ENCODE data around the gene INPP5D.
"Not testable (repeated sequence)": the region's sequence is repeated elsewhere in the genome, so short reads cannot be mapped to it uniquely, and the experiment has no call there.

INPP5D gene

GRCh38 chr2:233117351-233117750, 57.2 kb downstream of the INPP5D start:
- Histone ChIP-seq H3K36me3 (ENCODE audit: control insufficient read depth, insufficient read depth, low read length, severe bottlenecking) (no peaks in the 10 kb centered on the region), H3K9ac (ENCODE audit: low read length) (no peak overlapping the region), H3K4me3 (ENCODE audit: low read length) (no peak overlapping the region), H3K9me3 (ENCODE audit: control insufficient read depth, low read length) (no peaks in the 10 kb centered on the region), H3K27me3 (replicated peaks; ENCODE audit: control insufficient read depth, insufficient read depth, low read length) (peaks cover 27% of the 10 kb centered on the region), H3K4me1 (ENCODE audit: control insufficient read depth, insufficient read depth, low read length) (no peaks in the 10 kb centered on the region)
- DNase-seq (ENCODE audit: low read depth): no peak

- no peaks in the 10 kb centered on the region for H3K4me1 ChIP-seq (ENCODE audit: control insufficient read depth, insufficient read depth, low read length)
- H3K36me3 ChIP-seq (ENCODE audit: control insufficient read depth, insufficient read depth, low read length, severe bottlenecking): no peaks in the 10 kb centered on the region
- peaks cover 27% of the 10 kb centered on the region for H3K27me3 ChIP-seq (replicated peaks; ENCODE audit: control insufficient read depth, insufficient read depth, low read length)
- H3K4me3 ChIP-seq (ENCODE audit: low read length): no peak overlapping the region
- DNase-seq (ENCODE audit: low read depth): no peak
- H3K9me3 ChIP-seq (ENCODE audit: control insufficient read depth, low read length): no peaks in the 10 kb centered on the region
- no peak overlapping the region for H3K9ac ChIP-seq (ENCODE audit: low read length)
Measured at GRCh38 chr2:233117811-233118647, 57.9 kb downstream of the INPP5D start.

- no peaks in the 10 kb centered on the region for H3K9me3 ChIP-seq (ENCODE audit: control insufficient read depth, low read length)
- no peaks in the 10 kb centered on the region for H3K36me3 ChIP-seq (ENCODE audit: control insufficient read depth, insufficient read depth, low read length, severe bottlenecking)
- no peak for DNase-seq (ENCODE audit: low read depth)
- peaks cover 27% of the 10 kb centered on the region for H3K27me3 ChIP-seq (replicated peaks; ENCODE audit: control insufficient read depth, insufficient read depth, low read length)
- H3K4me3 ChIP-seq (ENCODE audit: low read length): no peak overlapping the region
- no peaks in the 10 kb centered on the region for H3K4me1 ChIP-seq (ENCODE audit: control insufficient read depth, insufficient read depth, low read length)
- no peak overlapping the region for H3K9ac ChIP-seq (ENCODE audit: low read length)
Measured at GRCh38 chr2:233118648-233119000, 58.5 kb downstream of the INPP5D start.

- Histone ChIP-seq H3K4me1 (ENCODE audit: control insufficient read depth, insufficient read depth, low read length) (no peaks in the 10 kb centered on the region), H3K9ac (ENCODE audit: low read length) (no peak overlapping the region), H3K27me3 (replicated peaks; ENCODE audit: control insufficient read depth, insufficient read depth, low read length) (peaks cover 27% of the 10 kb centered on the region), H3K9me3 (ENCODE audit: control insufficient read depth, low read length) (no peaks in the 10 kb centered on the region), H3K4me3 (ENCODE audit: low read length) (no peak overlapping the region), H3K36me3 (ENCODE audit: control insufficient read depth, insufficient read depth, low read length, severe bottlenecking) (no peaks in the 10 kb centered on the region)
- DNase-seq (ENCODE audit: low read depth): peak; percentile 13
Measured at GRCh38 chr2:233119123-233119522, 59.0 kb downstream of the INPP5D start.

GRCh38 chr2:233119806-233120205, 59.7 kb downstream of the INPP5D start:
- Histone ChIP-seq H3K4me1 (ENCODE audit: control insufficient read depth, insufficient read depth, low read length) (no peaks in the 10 kb centered on the region), H3K4me3 (ENCODE audit: low read length) (no peak overlapping the region), H3K27me3 (replicated peaks; ENCODE audit: control insufficient read depth, insufficient read depth, low read length) (peaks cover 24% of the 10 kb centered on the region), H3K36me3 (ENCODE audit: control insufficient read depth, insufficient read depth, low read length, severe bottlenecking) (no peaks in the 10 kb centered on the region), H3K9ac (ENCODE audit: low read length) (no peak overlapping the region), H3K9me3 (ENCODE audit: control insufficient read depth, low read length) (no peaks in the 10 kb centered on the region)
- no peak for DNase-seq (ENCODE audit: low read depth)

- no peaks in the 10 kb centered on the region for H3K36me3 ChIP-seq (ENCODE audit: control insufficient read depth, insufficient read depth, low read length, severe bottlenecking)
- H3K9me3 ChIP-seq (ENCODE audit: control insufficient read depth, low read length): no peaks in the 10 kb centered on the region
- DNase-seq (ENCODE audit: low read depth): no peak
- no peak overlapping the region for H3K4me3 ChIP-seq (ENCODE audit: low read length)
- no peaks in the 10 kb centered on the region for H3K4me1 ChIP-seq (ENCODE audit: control insufficient read depth, insufficient read depth, low read length)
- peaks cover 27% of the 10 kb centered on the region for H3K27me3 ChIP-seq (replicated peaks; ENCODE audit: control insufficient read depth, insufficient read depth, low read length)
- H3K9ac ChIP-seq (ENCODE audit: low read length): no peak overlapping the region
Measured at GRCh38 chr2:233120459-233120858, 60.3 kb downstream of the INPP5D start.

- Histone ChIP-seq H3K9ac (ENCODE audit: low read length) (no peak overlapping the region), H3K4me3 (ENCODE audit: low read length) (no peak overlapping the region), H3K4me1 (ENCODE audit: control insufficient read depth, insufficient read depth, low read length) (no peaks in the 10 kb centered on the region), H3K27me3 (replicated peaks; ENCODE audit: control insufficient read depth, insufficient read depth, low read length) (peaks cover 31% of the 10 kb centered on the region), H3K36me3 (ENCODE audit: control insufficient read depth, insufficient read depth, low read length, severe bottlenecking) (no peaks in the 10 kb centered on the region), H3K9me3 (ENCODE audit: control insufficient read depth, low read length) (no peaks in the 10 kb centered on the region)
- DNase-seq (ENCODE audit: low read depth): no peak
Measured at GRCh38 chr2:233121856-233122255, 61.7 kb downstream of the INPP5D start.

GRCh38 chr2:233122541-233122940, 62.4 kb downstream of the INPP5D start:
- H3K9ac ChIP-seq (ENCODE audit: low read length): no peak overlapping the region
- peaks cover 28% of the 10 kb centered on the region for H3K27me3 ChIP-seq (replicated peaks; ENCODE audit: control insufficient read depth, insufficient read depth, low read length)
- DNase-seq (ENCODE audit: low read depth): no peak
- H3K36me3 ChIP-seq (ENCODE audit: control insufficient read depth, insufficient read depth, low read length, severe bottlenecking): no peaks in the 10 kb centered on the region
- H3K4me1 ChIP-seq (ENCODE audit: control insufficient read depth, insufficient read depth, low read length): no peaks in the 10 kb centered on the region
- no peak overlapping the region for H3K4me3 ChIP-seq (ENCODE audit: low read length)
- H3K9me3 ChIP-seq (ENCODE audit: control insufficient read depth, low read length): no peaks in the 10 kb centered on the region

GRCh38 chr2:233123576-233123975, 63.4 kb downstream of the INPP5D start:
- not testable (repeated sequence) for H3K4me1 ChIP-seq (ENCODE audit: control insufficient read depth, insufficient read depth, low read length); H3K36me3 ChIP-seq (ENCODE audit: control insufficient read depth, insufficient read depth, low read length, severe bottlenecking); DNase-seq (ENCODE audit: low read depth); H3K4me3 ChIP-seq (ENCODE audit: low read length); H3K9ac ChIP-seq (ENCODE audit: low read length); H3K9me3 ChIP-seq (ENCODE audit: control insufficient read depth, low read length)
- H3K27me3 ChIP-seq (replicated peaks; ENCODE audit: control insufficient read depth, insufficient read depth, low read length): peaks cover 26% of the 10 kb centered on the region

GRCh38 chr2:233124421-233125080, 64.4 kb downstream of the INPP5D start:
- Histone ChIP-seq H3K27me3 (replicated peaks; ENCODE audit: control insufficient read depth, insufficient read depth, low read length) (peaks cover 28% of the 10 kb centered on the region), H3K4me1 (ENCODE audit: control insufficient read depth, insufficient read depth, low read length) (no peaks in the 10 kb centered on the region)
- DNase-seq (ENCODE audit: low read depth): no peak

GRCh38 chr2:233125455-233126065, 65.4 kb downstream of the INPP5D start:
- H3K9ac ChIP-seq (ENCODE audit: low read length): no peak overlapping the region
- DNase-seq (ENCODE audit: low read depth): no peak
- H3K27me3 ChIP-seq (replicated peaks; ENCODE audit: control insufficient read depth, insufficient read depth, low read length): peaks cover 35% of the 10 kb centered on the region
- H3K4me3 ChIP-seq (ENCODE audit: low read length): no peak overlapping the region
- no peaks in the 10 kb centered on the region for H3K36me3 ChIP-seq (ENCODE audit: control insufficient read depth, insufficient read depth, low read length, severe bottlenecking)
- H3K4me1 ChIP-seq (ENCODE audit: control insufficient read depth, insufficient read depth, low read length): no peaks in the 10 kb centered on the region
- no peaks in the 10 kb centered on the region for H3K9me3 ChIP-seq (ENCODE audit: control insufficient read depth, low read length)

More at GRCh38 chr2:233124421-233125080, 64.4 kb downstream of the INPP5D start:
- no peaks in the 10 kb centered on the region for H3K9me3 ChIP-seq (ENCODE audit: control insufficient read depth, low read length)
- H3K9ac ChIP-seq (ENCODE audit: low read length): no peak overlapping the region
- H3K36me3 ChIP-seq (ENCODE audit: control insufficient read depth, insufficient read depth, low read length, severe bottlenecking): no peaks in the 10 kb centered on the region
- H3K4me3 ChIP-seq (ENCODE audit: low read length): no peak overlapping the region

All from adipocyte (in vitro differentiated cells).